A549 (cell line): ENCODE results near the gene PPIE.

Source experiments
- CBX8 ChIP-seq: fragments of 200-600 bp; sonication (generic); IDR thresholded peaks from 2 replicates; pipeline ENCODE4 v1.6.1; 2016
- CEBPB ChIP-seq, 2 experiments: fragments of >200 bp in 1 of 2; sonication (Bioruptor Twin) in 1 of 2; formaldehyde crosslinking in 1 of 2; IDR thresholded peaks; 2 replicates each; pipeline ENCODE4 v1.6.1; 2012 to 2016
- CHD2 ChIP-seq: fragments of 150-350 bp; IDR thresholded peaks from 2 replicates; pipeline ENCODE4 v1.6.1; 2014; ENCODE audit warnings: low read length; ENCODE audit not compliant: partially characterized antibody
- FOSL2 ChIP-seq, 2 experiments: fragments of 450-650 bp in 1 of 2; fragments of >200 bp in 1 of 2; sonication (Bioruptor Twin) in 1 of 2; formaldehyde crosslinking; IDR thresholded peaks; 2 replicates each; pipeline versions ENCODE4 v1.5.0 to v1.6.1; 2016 to 2020; ENCODE audit warnings: mild to moderate bottlenecking in 1 of 2, moderate library complexity in 1 of 2
- JUN ChIP-seq, 2 experiments: fragments of >200 bp; sonication (Bioruptor Twin); formaldehyde crosslinking; IDR thresholded peaks; 2 replicates in 1 of 2; 3 replicates in 1 of 2; pipeline ENCODE4 v1.6.1; 2016 to 2017
- MYC ChIP-seq: IDR thresholded peaks from 2 replicates; pipeline ENCODE4 v1.6.1; 2012; ENCODE audit warnings: mild to moderate bottlenecking, inconsistent platforms, low read length, improper control_type of control experiment, borderline replicate concordance
- NR3C1 ChIP-seq: fragments of >200 bp; sonication (Bioruptor Twin); formaldehyde crosslinking; IDR thresholded peaks from 3 replicates; pipeline ENCODE4 v1.6.1; 2017
- PHF8 ChIP-seq: fragments of 200-600 bp; sonication (generic); IDR thresholded peaks from 2 replicates; pipeline ENCODE4 v1.6.1; 2016; ENCODE audit warnings: low read depth, mild to moderate bottlenecking, antibody characterized with exemption, moderate library complexity, borderline replicate concordance
- POLR2A ChIP-seq: IDR thresholded peaks from 2 replicates; pipeline ENCODE4 v1.6.1; 2012; ENCODE audit warnings: mild to moderate bottlenecking, low read length
- POLR2AphosphoS2 ChIP-seq: conservative IDR thresholded peaks from 2 replicates; pipeline ENCODE4 v1.6.1; 2012; ENCODE audit warnings: low read length, improper control_type of control experiment, inconsistent platforms
- TF ChIP-seq, protein P1 (sequence below): IDR thresholded peaks from 2 replicates; pipeline ENCODE4 v1.6.1; 2012
- TF ChIP-seq, protein P2 (sequence below): fragments of >200 bp; sonication (Bioruptor Twin); formaldehyde crosslinking; IDR thresholded peaks from 3 replicates; pipeline ENCODE4 v1.5.1; 2016
- TF ChIP-seq, protein P3 (sequence below): fragments of 450-650 bp; IDR thresholded peaks from 2 replicates; pipeline ENCODE4 v1.6.1; 2014; ENCODE audit warnings: antibody characterized with exemption

DNA sequence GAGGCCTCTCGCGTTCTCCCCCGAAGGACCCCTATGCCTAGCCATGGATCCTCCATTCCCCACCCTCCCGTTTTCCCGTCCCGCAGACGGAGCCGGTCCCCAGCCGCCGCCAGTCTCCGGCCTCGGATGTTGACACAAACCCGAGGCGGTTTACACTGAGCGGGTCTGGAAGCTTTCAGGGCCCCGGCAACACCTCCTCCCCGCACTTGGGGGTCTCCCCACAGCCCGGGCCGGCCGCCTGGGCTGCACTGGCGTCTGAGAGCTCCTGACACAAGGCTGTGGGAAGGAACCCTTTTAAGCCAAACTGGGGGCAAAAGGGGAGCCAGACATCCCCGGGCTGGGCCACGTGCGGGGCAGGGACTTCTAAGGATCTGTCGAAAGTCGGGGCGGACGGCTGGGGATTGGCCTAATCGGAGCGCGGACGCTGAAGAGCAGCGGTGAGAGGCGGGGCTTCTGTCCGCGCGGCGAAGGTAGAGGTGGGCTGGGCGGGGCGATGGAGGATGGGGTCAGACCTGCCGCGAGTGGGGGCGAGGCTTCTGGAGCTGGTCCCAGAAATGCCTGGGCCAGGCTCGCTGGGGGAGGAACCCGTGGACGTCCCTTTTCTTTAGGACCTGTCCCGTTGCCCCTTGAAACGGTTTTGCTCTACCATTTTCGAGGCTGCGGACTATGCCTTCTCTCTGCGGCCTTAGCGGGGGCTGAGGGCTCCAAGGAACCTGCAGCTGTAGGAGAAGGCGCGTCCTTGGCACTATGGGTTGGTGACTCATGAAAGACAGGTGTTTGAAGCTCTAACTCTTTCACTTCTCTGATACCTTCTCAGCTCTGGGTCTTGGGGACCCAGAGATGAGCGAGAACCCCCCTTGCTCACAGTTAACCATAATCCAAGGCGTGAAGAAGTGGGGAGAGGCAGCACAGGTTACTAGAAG lies 46.3 kb upstream of the PPIE start:
- TF ChIP-seq POLR2A (no peak), CEBPB (IDR thresholded peaks at IDR 0.05) (no peak), POLR2AphosphoS2 (no peak), JUN (IDR thresholded peaks at IDR 0.05) (no peak), PHF8 (no peak), CHD2 (no peak), FOSL2 (IDR thresholded peaks at IDR 0.05) (no peak), FOSL2 (CRISPR knock-in tag; IDR thresholded peaks at IDR 0.05) (no peak), NR3C1 (no peak), CBX8 (no peak), MYC (no peak)
- TF ChIP-seq, protein P1, sequence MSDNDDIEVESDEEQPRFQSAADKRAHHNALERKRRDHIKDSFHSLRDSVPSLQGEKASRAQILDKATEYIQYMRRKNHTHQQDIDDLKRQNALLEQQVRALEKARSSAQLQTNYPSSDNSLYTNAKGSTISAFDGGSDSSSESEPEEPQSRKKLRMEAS, result no peak
- TF ChIP-seq, protein P2, sequence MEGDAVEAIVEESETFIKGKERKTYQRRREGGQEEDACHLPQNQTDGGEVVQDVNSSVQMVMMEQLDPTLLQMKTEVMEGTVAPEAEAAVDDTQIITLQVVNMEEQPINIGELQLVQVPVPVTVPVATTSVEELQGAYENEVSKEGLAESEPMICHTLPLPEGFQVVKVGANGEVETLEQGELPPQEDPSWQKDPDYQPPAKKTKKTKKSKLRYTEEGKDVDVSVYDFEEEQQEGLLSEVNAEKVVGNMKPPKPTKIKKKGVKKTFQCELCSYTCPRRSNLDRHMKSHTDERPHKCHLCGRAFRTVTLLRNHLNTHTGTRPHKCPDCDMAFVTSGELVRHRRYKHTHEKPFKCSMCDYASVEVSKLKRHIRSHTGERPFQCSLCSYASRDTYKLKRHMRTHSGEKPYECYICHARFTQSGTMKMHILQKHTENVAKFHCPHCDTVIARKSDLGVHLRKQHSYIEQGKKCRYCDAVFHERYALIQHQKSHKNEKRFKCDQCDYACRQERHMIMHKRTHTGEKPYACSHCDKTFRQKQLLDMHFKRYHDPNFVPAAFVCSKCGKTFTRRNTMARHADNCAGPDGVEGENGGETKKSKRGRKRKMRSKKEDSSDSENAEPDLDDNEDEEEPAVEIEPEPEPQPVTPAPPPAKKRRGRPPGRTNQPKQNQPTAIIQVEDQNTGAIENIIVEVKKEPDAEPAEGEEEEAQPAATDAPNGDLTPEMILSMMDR, result no peak
- TF ChIP-seq, protein P3, sequence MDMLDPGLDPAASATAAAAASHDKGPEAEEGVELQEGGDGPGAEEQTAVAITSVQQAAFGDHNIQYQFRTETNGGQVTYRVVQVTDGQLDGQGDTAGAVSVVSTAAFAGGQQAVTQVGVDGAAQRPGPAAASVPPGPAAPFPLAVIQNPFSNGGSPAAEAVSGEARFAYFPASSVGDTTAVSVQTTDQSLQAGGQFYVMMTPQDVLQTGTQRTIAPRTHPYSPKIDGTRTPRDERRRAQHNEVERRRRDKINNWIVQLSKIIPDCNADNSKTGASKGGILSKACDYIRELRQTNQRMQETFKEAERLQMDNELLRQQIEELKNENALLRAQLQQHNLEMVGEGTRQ, result no peak
